ENCODE data around the gene AQP2. TPM values are rescaled to one million over a fixed set of nuclear protein-coding genes. Genes with fewer than 3 reads are reported as not detected.

The AQP2 gene
- total RNA-seq, 2 experiments from 2014 or later: not detected

- Histone ChIP-seq H3K9me2 (ENCODE audit: insufficient read depth, low read length) (no peaks in the 10 kb centered on the region), H3K4me2 (ENCODE audit: low read length) (no peak overlapping the region), H3K27ac (ENCODE audit: low read depth, low read length, poor library complexity, severe bottlenecking) (no peak overlapping the region), H3K9me3 (ENCODE audit: low read length) (no peaks in the 10 kb centered on the region), H3K36me3 (ENCODE audit: insufficient read depth, low read length) (no peaks in the 10 kb centered on the region), H3K4me3 (ENCODE audit: low read depth, low read length, poor library complexity, severe bottlenecking) (no peak overlapping the region), H3K4me1 (ENCODE audit: insufficient read depth, low read length, poor library complexity, severe bottlenecking) (no peaks in the 10 kb centered on the region), H3K79me2 (ENCODE audit: insufficient read depth, low read depth, low read length) (no peaks in the 10 kb centered on the region), H4K20me1 (ENCODE audit: insufficient read depth, low read length) (no peaks in the 10 kb centered on the region), H2AFZ (ENCODE audit: low read length) (no peak overlapping the region)
- ChIA-PET CTCF (ENCODE audit: unreplicated experiment) (no interaction called here), POLR2A (no interaction called here)
- TF ChIP-seq CTCF (conservative IDR thresholded peaks at IDR 0.05; ENCODE audit: low read length) (no peak), EZH2phosphoT487 (IDR thresholded peaks at IDR 0.05; ENCODE audit: borderline replicate concordance, low read depth, low read length) (no peak)
- intact Hi-C loops (cut with micrococcal nuclease; ENCODE audit: unreplicated experiment): no loop called here
- DNase-seq (ENCODE audit: low spot score): no peak
- BruUV-seq (replicated peaks): no TSS peak
Measured at GRCh38 chr12:49930515-49931288, 19.8 kb upstream of the AQP2 start.

GRCh38 chr12:49932023-49932422 lies 18.5 kb upstream of the AQP2 start:
- Histone ChIP-seq H2AFZ (ENCODE audit: low read length) (no peak overlapping the region), H3K79me2 (ENCODE audit: insufficient read depth, low read depth, low read length) (no peaks in the 10 kb centered on the region), H4K20me1 (ENCODE audit: insufficient read depth, low read length) (no peaks in the 10 kb centered on the region), H3K36me3 (ENCODE audit: insufficient read depth, low read length) (no peaks in the 10 kb centered on the region), H3K4me1 (ENCODE audit: insufficient read depth, low read length, poor library complexity, severe bottlenecking) (no peaks in the 10 kb centered on the region), H3K4me2 (ENCODE audit: low read length) (no peak overlapping the region), H3K9me3 (ENCODE audit: low read length) (no peaks in the 10 kb centered on the region), H3K27ac (ENCODE audit: low read depth, low read length, poor library complexity, severe bottlenecking) (no peak overlapping the region), H3K4me3 (ENCODE audit: low read depth, low read length, poor library complexity, severe bottlenecking) (no peak overlapping the region), H3K9me2 (ENCODE audit: insufficient read depth, low read length) (no peaks in the 10 kb centered on the region)
- TF ChIP-seq EZH2phosphoT487 (IDR thresholded peaks at IDR 0.05; ENCODE audit: borderline replicate concordance, low read depth, low read length) (no peak), CTCF (conservative IDR thresholded peaks at IDR 0.05; ENCODE audit: low read length) (no peak)
- intact Hi-C loops (cut with micrococcal nuclease; ENCODE audit: unreplicated experiment): no loop called here
- no peak for DNase-seq (ENCODE audit: low spot score)
- BruUV-seq (replicated peaks): no TSS peak
- POLR2A ChIA-PET: interaction anchor here (0.6 kb wide), 1 partner anchor 46 kb away, joined by 4 read pairs; no protein-coding TSS in a partner anchor
- CTCF ChIA-PET (ENCODE audit: unreplicated experiment): no interaction called here

- Histone ChIP-seq H3K79me2 (ENCODE audit: insufficient read depth, low read depth, low read length) (no peaks in the 10 kb centered on the region), H3K9me2 (ENCODE audit: insufficient read depth, low read length) (no peaks in the 10 kb centered on the region), H2AFZ (ENCODE audit: low read length) (no peak overlapping the region), H3K27ac (ENCODE audit: low read depth, low read length, poor library complexity, severe bottlenecking) (no peak overlapping the region), H3K4me1 (ENCODE audit: insufficient read depth, low read length, poor library complexity, severe bottlenecking) (no peaks in the 10 kb centered on the region), H3K4me2 (ENCODE audit: low read length) (no peak overlapping the region), H3K9me3 (ENCODE audit: low read length) (no peaks in the 10 kb centered on the region), H4K20me1 (ENCODE audit: insufficient read depth, low read length) (no peaks in the 10 kb centered on the region), H3K36me3 (ENCODE audit: insufficient read depth, low read length) (no peaks in the 10 kb centered on the region), H3K4me3 (ENCODE audit: low read depth, low read length, poor library complexity, severe bottlenecking) (no peak overlapping the region)
- no peak for DNase-seq (ENCODE audit: low spot score)
- ChIA-PET POLR2A (interaction anchor here (0.6 kb wide), 2 partner anchors 47 to 242 kb away, joined by 3 to 4 read pairs; no protein-coding TSS in a partner anchor), CTCF (ENCODE audit: unreplicated experiment) (no interaction called here)
- TF ChIP-seq EZH2phosphoT487 (IDR thresholded peaks at IDR 0.05; ENCODE audit: borderline replicate concordance, low read depth, low read length) (no peak), CTCF (conservative IDR thresholded peaks at IDR 0.05; ENCODE audit: low read length) (no peak)
- BruUV-seq (replicated peaks): no TSS peak
- intact Hi-C loops (cut with micrococcal nuclease; ENCODE audit: unreplicated experiment): no loop called here
Measured at GRCh38 chr12:49932533-49933130, 17.9 kb upstream of the AQP2 start.
